Measurements from ENCODE around the gene TXLNA. TPM values are rescaled to one million over a fixed set of nuclear protein-coding genes. Genes with fewer than 3 reads are reported as not detected.

The TXLNA gene
- polyA plus RNA-seq, 1 experiment = 38.5 TPM

GRCh38 chr1:32221581-32221979, 42.1 kb downstream of the TXLNA start:
- no peaks in the 10 kb centered on the region for H3K27me3 ChIP-seq (ENCODE audit: control insufficient read depth, insufficient read depth, low read length)
- TF ChIP-seq, protein P1, sequence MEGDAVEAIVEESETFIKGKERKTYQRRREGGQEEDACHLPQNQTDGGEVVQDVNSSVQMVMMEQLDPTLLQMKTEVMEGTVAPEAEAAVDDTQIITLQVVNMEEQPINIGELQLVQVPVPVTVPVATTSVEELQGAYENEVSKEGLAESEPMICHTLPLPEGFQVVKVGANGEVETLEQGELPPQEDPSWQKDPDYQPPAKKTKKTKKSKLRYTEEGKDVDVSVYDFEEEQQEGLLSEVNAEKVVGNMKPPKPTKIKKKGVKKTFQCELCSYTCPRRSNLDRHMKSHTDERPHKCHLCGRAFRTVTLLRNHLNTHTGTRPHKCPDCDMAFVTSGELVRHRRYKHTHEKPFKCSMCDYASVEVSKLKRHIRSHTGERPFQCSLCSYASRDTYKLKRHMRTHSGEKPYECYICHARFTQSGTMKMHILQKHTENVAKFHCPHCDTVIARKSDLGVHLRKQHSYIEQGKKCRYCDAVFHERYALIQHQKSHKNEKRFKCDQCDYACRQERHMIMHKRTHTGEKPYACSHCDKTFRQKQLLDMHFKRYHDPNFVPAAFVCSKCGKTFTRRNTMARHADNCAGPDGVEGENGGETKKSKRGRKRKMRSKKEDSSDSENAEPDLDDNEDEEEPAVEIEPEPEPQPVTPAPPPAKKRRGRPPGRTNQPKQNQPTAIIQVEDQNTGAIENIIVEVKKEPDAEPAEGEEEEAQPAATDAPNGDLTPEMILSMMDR (IDR thresholded peaks at IDR 0.05; ENCODE audit: insufficient read depth, low read depth, low read length) = no peak
- CTCF ChIA-PET = interaction anchor here (1.2 kb wide), 1 partner anchor 27 kb away, joined by 3 read pairs; no protein-coding TSS in a partner anchor
- DNase-seq (ENCODE audit: low read depth) = no peak
- H3K36me3 ChIP-seq (ENCODE audit: control insufficient read depth, insufficient read depth, low read length) = peaks cover 15% of the 10 kb centered on the region
- H3K4me3 ChIP-seq (ENCODE audit: low read depth, low read length) = peak overlapping the region; percentile 67
- POLR2A ChIA-PET = no interaction called here

DNA sequence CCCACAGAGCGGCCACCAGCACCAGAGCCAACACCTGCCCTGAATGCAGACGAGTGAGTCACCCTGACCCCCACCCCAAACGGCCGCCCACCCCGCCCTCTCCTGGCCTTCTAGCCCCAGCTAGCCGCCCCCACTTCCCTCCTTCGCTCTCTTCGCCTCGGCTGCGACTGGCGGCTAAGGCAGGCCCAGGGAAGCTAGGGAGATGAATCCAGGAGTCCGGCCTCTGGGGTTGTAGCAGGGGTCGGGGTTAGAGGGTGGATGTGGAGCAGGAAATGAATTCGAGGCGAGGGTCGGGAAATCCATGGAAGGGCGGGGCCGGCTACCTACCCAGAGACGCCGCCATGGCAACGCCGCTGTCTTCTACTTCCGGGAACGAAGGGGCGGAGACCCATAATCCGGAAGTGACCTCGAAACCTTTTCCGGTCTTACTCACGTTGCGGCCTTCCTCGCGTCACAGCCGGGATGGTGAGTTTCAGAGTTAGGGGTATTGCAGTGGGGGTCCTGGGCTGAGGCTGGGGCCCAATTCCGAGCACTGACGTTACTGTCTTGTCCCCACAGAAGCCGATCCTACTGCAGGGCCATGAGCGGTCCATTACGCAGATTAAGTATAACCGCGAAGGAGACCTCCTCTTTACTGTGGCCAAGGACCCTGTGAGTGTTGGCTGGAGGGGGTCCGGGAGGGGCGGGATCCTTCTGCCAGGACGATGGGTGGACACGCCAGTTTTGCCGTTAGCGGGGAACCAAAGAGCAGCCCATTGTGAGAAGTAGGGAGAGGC, 42.7 kb downstream of the TXLNA start, which contains the start of the genes EIF3I and TMEM234:
TSS of gene EIF3I (plus strand) at position 428 of the 776 bp plus-strand sequence. CDS start at position 463, 35 bp downstream.
TSS of gene TMEM234 (minus strand) at position 374 of the 776 bp plus-strand sequence. CDS start at position 343, 31 bp downstream.
- TF ChIP-seq, protein P1 (IDR thresholded peaks at IDR 0.05; ENCODE audit: insufficient read depth, low read depth, low read length) = no peak
- peak within 1 kb of the TSS; percentile 67 for H3K4me3 ChIP-seq (ENCODE audit: low read depth, low read length)
- ChIA-PET POLR2A (no interaction called here), CTCF (interaction anchor here (1.2 kb wide), 1 partner anchor 26 kb away, joined by 3 read pairs; no protein-coding TSS in a partner anchor)
- H3K27me3 ChIP-seq (ENCODE audit: control insufficient read depth, insufficient read depth, low read length) = no peaks in the 10 kb centered on the region
- peaks cover 13% of the 10 kb centered on the region for H3K36me3 ChIP-seq (ENCODE audit: control insufficient read depth, insufficient read depth, low read length)
- peak; percentile 48 for DNase-seq (ENCODE audit: low read depth)

DNA sequence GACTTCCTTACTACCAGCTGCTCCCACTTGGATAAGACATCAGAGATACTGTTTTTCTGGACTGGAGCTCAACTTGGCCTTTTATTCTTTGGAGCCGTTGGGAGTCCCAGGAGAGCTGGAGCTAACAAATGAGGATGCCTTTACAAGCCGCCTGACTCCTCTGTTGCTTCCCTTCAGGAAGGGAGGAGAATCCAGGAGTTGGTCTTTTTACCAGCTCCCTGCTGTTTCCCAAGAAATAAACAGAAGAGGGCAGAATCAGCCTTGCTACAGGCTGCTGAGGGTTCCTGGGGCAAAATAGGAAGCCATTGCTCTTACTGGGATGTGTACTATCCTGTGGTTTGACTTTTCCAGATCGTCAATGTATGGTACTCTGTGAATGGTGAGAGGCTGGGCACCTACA, 44.2 kb downstream of the TXLNA start:
- CTCF ChIA-PET = no interaction called here
- peaks cover 21% of the 10 kb centered on the region for H3K36me3 ChIP-seq (ENCODE audit: control insufficient read depth, insufficient read depth, low read length)
- TF ChIP-seq, protein P1 (IDR thresholded peaks at IDR 0.05; ENCODE audit: insufficient read depth, low read depth, low read length) = no peak
- no peak overlapping the region for H3K4me3 ChIP-seq (ENCODE audit: low read depth, low read length)
- DNase-seq (ENCODE audit: low read depth) = no peak
- POLR2A ChIA-PET = no interaction called here
- H3K27me3 ChIP-seq (ENCODE audit: control insufficient read depth, insufficient read depth, low read length) = no peaks in the 10 kb centered on the region

DNA sequence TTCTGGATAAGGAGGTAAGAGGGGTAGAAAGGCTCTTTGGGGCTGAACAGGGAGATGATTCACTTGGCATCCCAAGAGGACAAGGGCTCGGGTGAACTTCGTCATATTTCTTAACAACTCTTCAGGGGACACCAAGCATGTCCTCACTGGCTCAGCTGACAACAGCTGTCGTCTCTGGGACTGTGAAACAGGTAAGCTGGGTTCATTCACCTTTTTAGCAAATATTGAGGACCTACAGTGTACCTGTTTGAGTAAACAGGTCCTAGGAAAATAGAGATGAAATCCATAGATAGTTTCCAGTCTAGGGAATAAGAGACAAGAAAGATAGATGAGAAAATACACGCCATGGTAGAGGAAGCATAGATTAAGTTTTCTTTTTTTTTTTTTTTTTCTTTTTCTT, 44.8 kb downstream of the TXLNA start:
- DNase-seq (ENCODE audit: low read depth) = no peak
- H3K36me3 ChIP-seq (ENCODE audit: control insufficient read depth, insufficient read depth, low read length) = peaks cover 25% of the 10 kb centered on the region
- no peak overlapping the region for H3K4me3 ChIP-seq (ENCODE audit: low read depth, low read length)
- ChIA-PET POLR2A (no interaction called here), CTCF (no interaction called here)
- no peaks in the 10 kb centered on the region for H3K27me3 ChIP-seq (ENCODE audit: control insufficient read depth, insufficient read depth, low read length)
- TF ChIP-seq, protein P1 (IDR thresholded peaks at IDR 0.05; ENCODE audit: insufficient read depth, low read depth, low read length) = no peak

DNA sequence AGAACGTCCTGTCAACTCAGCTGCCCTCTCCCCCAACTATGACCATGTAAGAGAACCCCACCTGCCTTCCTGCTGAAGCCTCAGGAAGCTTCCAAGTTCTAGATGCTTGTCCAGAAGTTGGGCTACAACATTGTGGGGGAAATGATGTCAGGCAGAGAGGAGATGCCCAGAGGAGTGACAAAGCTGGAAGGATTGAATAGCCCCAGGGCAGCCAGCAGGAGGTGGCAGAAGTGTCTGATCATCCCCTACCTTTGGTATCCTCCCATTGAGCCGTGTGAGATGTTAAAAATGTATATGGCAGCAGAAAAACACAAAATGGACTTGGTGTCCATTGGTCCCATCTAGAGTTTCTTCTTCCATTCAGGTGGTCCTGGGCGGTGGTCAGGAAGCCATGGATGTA, 49.3 kb downstream of the TXLNA start:
- TF ChIP-seq, protein P1 (IDR thresholded peaks at IDR 0.05; ENCODE audit: insufficient read depth, low read depth, low read length) = no peak
- Histone ChIP-seq H3K4me3 (ENCODE audit: low read depth, low read length) (no peak overlapping the region), H3K27me3 (ENCODE audit: control insufficient read depth, insufficient read depth, low read length) (no peaks in the 10 kb centered on the region), H3K36me3 (ENCODE audit: control insufficient read depth, insufficient read depth, low read length) (peaks cover 30% of the 10 kb centered on the region)
- ChIA-PET POLR2A (no interaction called here), CTCF (interaction anchor here (1.4 to 2.9 kb wide), 2 partner anchors 13 kb away, joined by 3 to 11 read pairs; no protein-coding TSS in a partner anchor)
- no peak for DNase-seq (ENCODE audit: low read depth)

Measured in BJ (cell line).